ENCODE measurements around the gene BBS9. TPM values are rescaled to one million over a fixed set of nuclear protein-coding genes. Genes with fewer than 3 reads are reported as not detected.

BBS9 gene
- total and polyA plus RNA-seq, 2 donors (not counting 3 experiments of a cell fraction or from before 2014, with no cell fraction given): 5.7 to 17.4 TPM

DNA sequence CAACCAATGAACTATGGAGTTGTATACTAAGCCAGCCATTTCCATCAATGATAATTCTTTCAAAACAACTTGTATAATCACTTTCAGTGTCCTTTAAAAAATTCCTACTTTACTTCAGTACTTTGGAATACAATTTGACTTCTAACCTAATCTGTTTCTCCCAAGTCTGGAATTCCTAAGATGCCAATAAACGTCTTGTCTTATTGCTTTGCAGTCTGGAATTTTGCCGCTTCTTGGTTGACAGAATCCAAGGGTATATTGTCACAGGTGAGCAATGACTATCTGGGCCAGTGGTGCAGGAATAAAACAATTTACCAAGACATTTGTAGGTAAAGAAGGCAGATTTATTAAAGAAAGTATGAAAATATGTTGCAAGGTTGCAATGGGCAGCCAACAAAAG, 42.0 kb upstream of the BBS9 start:
- BruUV-seq (replicated peaks): no TSS peak

DNA sequence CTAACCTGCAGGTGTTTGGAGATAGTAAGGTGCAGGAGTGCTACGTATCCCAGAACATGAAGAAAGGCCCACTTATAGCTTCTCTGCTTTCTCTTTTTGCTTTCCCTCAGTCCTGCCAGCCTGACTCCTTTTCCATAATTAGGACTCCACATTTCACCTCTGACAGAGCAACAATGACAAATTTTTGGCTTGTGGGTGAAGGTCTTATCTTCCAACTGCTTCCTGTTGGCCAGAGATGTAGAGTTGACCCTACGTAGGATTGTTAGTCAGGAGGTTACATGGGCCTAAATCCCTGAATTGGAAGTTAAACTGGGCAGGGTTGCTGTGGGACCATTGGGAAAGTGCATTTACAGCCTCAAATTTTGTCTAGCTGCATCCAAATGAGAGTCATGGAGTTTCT, 41.5 kb upstream of the BBS9 start:
- Histone ChIP-seq H3K27me3 (ENCODE audit: control insufficient read depth in 2 of 2, insufficient read depth in 2 of 2, low read length in 2 of 2) (no peaks in the 10 kb centered on the region), H3K27ac (ENCODE audit: insufficient read depth, low read depth, low read length) (no peak overlapping the region), H4K20me1 (replicated peaks; ENCODE audit: control insufficient read depth, extremely low read depth, insufficient read depth, low read length) (no peaks in the 10 kb centered on the region), H3K9me1 (replicated peaks; ENCODE audit: control insufficient read depth, extremely low read depth, insufficient read depth, low read length) (no peaks in the 10 kb centered on the region), H3K79me2 (ENCODE audit: control insufficient read depth, insufficient read depth, low read length) (no peaks in the 10 kb centered on the region), H3K9me3 (replicated peaks; ENCODE audit: control insufficient read depth, insufficient read depth, low read length) (no peaks in the 10 kb centered on the region), H3K4me3 (replicated peaks in 1 of 3; ENCODE audit: insufficient read depth in 1 of 3, low read depth in 1 of 3, low read length in 3 of 3) (no peak overlapping the region), H2AFZ (ENCODE audit: low read depth, low read length) (no peak overlapping the region), H3K9ac (replicated peaks; ENCODE audit: extremely low read depth, insufficient read depth, low read length) (no peak overlapping the region), H3K4me1 (ENCODE audit: control insufficient read depth, extremely low read depth, insufficient read depth, low read length) (no peaks in the 10 kb centered on the region), H3K4me2 (ENCODE audit: insufficient read depth, low read length) (no peak overlapping the region), H3K36me3 (ENCODE audit: control insufficient read depth in 2 of 2, extremely low read depth in 1 of 2, insufficient read depth in 2 of 2, low read length in 2 of 2) (no peaks in the 10 kb centered on the region)
- CTCF ChIA-PET: no interaction called here
- no peak for FAIRE-seq
- POLR2A ChIA-PET: no interaction called here
- DNase-seq (ENCODE audit: low read depth, low spot score): no peak
- TF ChIP-seq POLR2AphosphoS5 (IDR thresholded peaks at IDR 0.05; ENCODE audit: insufficient read depth, low read depth, low read length) (no peak), POLR2A (IDR thresholded peaks at IDR 0.05; ENCODE audit: low read depth, low read length) (no peak), FOS (IDR thresholded peaks at IDR 0.05; ENCODE audit: borderline replicate concordance, insufficient read depth, low read length) (no peak), MAX (IDR thresholded peaks at IDR 0.05; ENCODE audit: insufficient read depth, insufficient read length) (no peak), GATA2 (IDR thresholded peaks at IDR 0.05; ENCODE audit: insufficient read depth, insufficient read length, low read depth, low read length) (no peak), JUN (IDR thresholded peaks at IDR 0.05; ENCODE audit: borderline replicate concordance, insufficient read depth, insufficient read length, low read depth) (no peak), EZH2 (IDR thresholded peaks at IDR 0.05; ENCODE audit: borderline replicate concordance, low read depth, low read length, severe bottlenecking) (no peak), MYC (IDR thresholded peaks at IDR 0.05; ENCODE audit: low read depth, low read length) (no peak)
- TF ChIP-seq, protein P1, sequence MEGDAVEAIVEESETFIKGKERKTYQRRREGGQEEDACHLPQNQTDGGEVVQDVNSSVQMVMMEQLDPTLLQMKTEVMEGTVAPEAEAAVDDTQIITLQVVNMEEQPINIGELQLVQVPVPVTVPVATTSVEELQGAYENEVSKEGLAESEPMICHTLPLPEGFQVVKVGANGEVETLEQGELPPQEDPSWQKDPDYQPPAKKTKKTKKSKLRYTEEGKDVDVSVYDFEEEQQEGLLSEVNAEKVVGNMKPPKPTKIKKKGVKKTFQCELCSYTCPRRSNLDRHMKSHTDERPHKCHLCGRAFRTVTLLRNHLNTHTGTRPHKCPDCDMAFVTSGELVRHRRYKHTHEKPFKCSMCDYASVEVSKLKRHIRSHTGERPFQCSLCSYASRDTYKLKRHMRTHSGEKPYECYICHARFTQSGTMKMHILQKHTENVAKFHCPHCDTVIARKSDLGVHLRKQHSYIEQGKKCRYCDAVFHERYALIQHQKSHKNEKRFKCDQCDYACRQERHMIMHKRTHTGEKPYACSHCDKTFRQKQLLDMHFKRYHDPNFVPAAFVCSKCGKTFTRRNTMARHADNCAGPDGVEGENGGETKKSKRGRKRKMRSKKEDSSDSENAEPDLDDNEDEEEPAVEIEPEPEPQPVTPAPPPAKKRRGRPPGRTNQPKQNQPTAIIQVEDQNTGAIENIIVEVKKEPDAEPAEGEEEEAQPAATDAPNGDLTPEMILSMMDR (IDR thresholded peaks at IDR 0.05; ENCODE audit: extremely low read depth in 1 of 2, insufficient read depth in 1 of 2, low read depth in 1 of 2, low read length in 2 of 2): no peak
- intact Hi-C loops (cut with micrococcal nuclease): no loop called here
- dilution Hi-C loops (cut with MboI; ENCODE audit: extremely low pct_ligation_motif_present, low sequenced_read_pairs): no loop called here
- BruUV-seq (replicated peaks): no TSS peak

More for the DNA sequence above, 42.0 kb upstream of the BBS9 start:
- intact Hi-C loops (cut with micrococcal nuclease) (no loop called here), dilution Hi-C loops (cut with MboI; ENCODE audit: extremely low pct_ligation_motif_present, low sequenced_read_pairs) (no loop called here)
- Histone ChIP-seq H3K9me1 (replicated peaks; ENCODE audit: control insufficient read depth, extremely low read depth, insufficient read depth, low read length) (no peaks in the 10 kb centered on the region), H3K4me3 (replicated peaks in 1 of 3; ENCODE audit: insufficient read depth in 1 of 3, low read depth in 1 of 3, low read length in 3 of 3) (no peak overlapping the region), H3K27me3 (ENCODE audit: control insufficient read depth in 2 of 2, insufficient read depth in 2 of 2, low read length in 2 of 2) (peaks cover 0 to 4% of the 10 kb centered on the region in 2 experiments), H3K27ac (ENCODE audit: insufficient read depth, low read depth, low read length) (no peak overlapping the region), H3K4me1 (ENCODE audit: control insufficient read depth, extremely low read depth, insufficient read depth, low read length) (no peaks in the 10 kb centered on the region), H3K9me3 (replicated peaks; ENCODE audit: control insufficient read depth, insufficient read depth, low read length) (no peaks in the 10 kb centered on the region), H3K9ac (replicated peaks; ENCODE audit: extremely low read depth, insufficient read depth, low read length) (no peak overlapping the region), H3K79me2 (ENCODE audit: control insufficient read depth, insufficient read depth, low read length) (no peaks in the 10 kb centered on the region), H3K36me3 (ENCODE audit: control insufficient read depth in 2 of 2, extremely low read depth in 1 of 2, insufficient read depth in 2 of 2, low read length in 2 of 2) (no peaks in the 10 kb centered on the region), H2AFZ (ENCODE audit: low read depth, low read length) (no peak overlapping the region), H4K20me1 (replicated peaks; ENCODE audit: control insufficient read depth, extremely low read depth, insufficient read depth, low read length) (no peaks in the 10 kb centered on the region), H3K4me2 (ENCODE audit: insufficient read depth, low read length) (no peak overlapping the region)
- FAIRE-seq (no peak), DNase-seq (ENCODE audit: low read depth, low spot score) (no peak)
- ChIA-PET POLR2A (no interaction called here), CTCF (no interaction called here)
- TF ChIP-seq EZH2 (IDR thresholded peaks at IDR 0.05; ENCODE audit: borderline replicate concordance, low read depth, low read length, severe bottlenecking): no peak
- no peak for TF ChIP-seq POLR2AphosphoS5 (IDR thresholded peaks at IDR 0.05; ENCODE audit: insufficient read depth, low read depth, low read length)
- TF ChIP-seq, protein P1 (IDR thresholded peaks at IDR 0.05; ENCODE audit: extremely low read depth in 1 of 2, insufficient read depth in 1 of 2, low read depth in 1 of 2, low read length in 2 of 2): no peak
- no peak for TF ChIP-seq FOS (IDR thresholded peaks at IDR 0.05; ENCODE audit: borderline replicate concordance, insufficient read depth, low read length)
- no peak for TF ChIP-seq GATA2 (IDR thresholded peaks at IDR 0.05; ENCODE audit: insufficient read depth, insufficient read length, low read depth, low read length)
- no peak for TF ChIP-seq MYC (IDR thresholded peaks at IDR 0.05; ENCODE audit: low read depth, low read length)

Measured in endothelial cell of umbilical vein (primary cell).